ENCODE measurements around the gene CCDC88B. TPM values are rescaled to one million over a fixed set of nuclear protein-coding genes. Genes with fewer than 3 reads are reported as not detected.

Gene CCDC88B
- total and polyA plus RNA-seq, 2 of the 8 experiments (the other 6 are each of a cell fraction or from before 2014, with no cell fraction given), result 5.9 to 12.5 TPM

GRCh38 chr11:64362339-64362738, 22.3 kb downstream of the CCDC88B start:
- Histone ChIP-seq H3K4me1 (replicated peaks in 1 of 4; ENCODE audit: control insufficient read depth in 3 of 4, insufficient read depth in 4 of 4, low read length in 3 of 4) (peaks cover 0 to 25% (median 22%) of the 10 kb centered on the region in 4 experiments; a peak in 6 of 7 replicates), H2BK12ac (ENCODE audit: low read depth, low read length) (no peak overlapping the region), H3K23ac (ENCODE audit: insufficient read length) (no peak overlapping the region), H3K36me3 (ENCODE audit: control insufficient read depth in 2 of 4, insufficient read depth in 4 of 4, low read length in 3 of 4) (peaks cover 0 to 9% (median 3%) of the 10 kb centered on the region in 4 experiments; a peak in 4 of 8 replicates), H3K9me3 (ENCODE audit: insufficient read depth in 2 of 2, low read depth in 1 of 2, low read length in 1 of 2) (no peaks in the 10 kb centered on the region), H3K4me3 (ENCODE audit: extremely low read depth in 1 of 4, insufficient read depth in 2 of 4, low read depth in 3 of 4, low read length in 4 of 4) (no peak overlapping the region), H4K8ac (ENCODE audit: extremely low read depth, insufficient read depth, low read length) (no peak overlapping the region), H3K23me2 (ENCODE audit: low read depth, low read length) (peaks cover 7% of the 10 kb centered on the region; the same call in 1 of the 2 replicates), H3K4me2 (ENCODE audit: insufficient read depth in 1 of 2, low read depth in 2 of 2, low read length in 2 of 2) (no peak overlapping the region), H2AK5ac (ENCODE audit: low read depth, low read length) (no peak overlapping the region), H3K56ac (replicated peaks; ENCODE audit: insufficient read length, low read depth, low read length) (no peak overlapping the region), H4K91ac (replicated peaks; ENCODE audit: insufficient read length, low read length) (no peak overlapping the region), H2AFZ (ENCODE audit: low read length) (no peak overlapping the region), H2BK20ac (ENCODE audit: low read length) (no peak overlapping the region), H2BK5ac (ENCODE audit: low read depth, low read length) (no peak overlapping the region), H2BK15ac (ENCODE audit: low read length) (no peak overlapping the region), H3K79me2 (ENCODE audit: control insufficient read depth in 1 of 2, insufficient read depth in 2 of 2, low read length in 2 of 2) (no peaks in the 10 kb centered on the region), H3K18ac (ENCODE audit: extremely low read depth, low read length) (no peak overlapping the region), H3K27me3 (replicated peaks in 1 of 4; ENCODE audit: control insufficient read depth in 3 of 4, extremely low read depth in 1 of 4, insufficient read depth in 3 of 4, low read length in 3 of 4) (no peaks in the 10 kb centered on the region), H3K9ac (replicated peaks in 1 of 4; ENCODE audit: extremely low read depth in 1 of 4, low read depth in 3 of 4, low read length in 3 of 4) (no peak overlapping the region), H3K14ac (ENCODE audit: insufficient read length) (no peak overlapping the region), H2BK120ac (replicated peaks; ENCODE audit: low read depth, low read length) (no peak overlapping the region), H4K5ac (ENCODE audit: insufficient read length, low read depth, low read length) (no peak overlapping the region), H4K20me1 (replicated peaks in 1 of 2; ENCODE audit: control insufficient read depth in 1 of 2, insufficient read depth in 2 of 2, low read length in 2 of 2) (peaks cover 0 to 4% of the 10 kb centered on the region in 2 experiments), H3K4ac (replicated peaks; ENCODE audit: insufficient read length, low read depth, low read length) (no peak overlapping the region), H3K79me1 (ENCODE audit: low read depth, low read length) (no peaks in the 10 kb centered on the region; the same call in 1 of the 2 replicates), H3K27ac (ENCODE audit: low read depth, low read length) (no peak overlapping the region)
- no peak for DNase-seq (ENCODE audit: low read depth in 1 of 2, low spot score in 2 of 2)
- ChIA-PET CTCF (ENCODE audit: partially characterized antibody) (interaction anchor here (1.4 kb wide), 1 partner anchor 58 kb away, joined by 4 read pairs; no protein-coding TSS in a partner anchor), POLR2A (ENCODE audit: partially characterized antibody) (no interaction called here)
- TF ChIP-seq SAP30 (IDR thresholded peaks at IDR 0.05; ENCODE audit: insufficient read depth, insufficient replicate concordance, low read length) (no peak), HDAC6 (IDR thresholded peaks at IDR 0.05; ENCODE audit: low read depth, low read length) (no peak), YY1 (IDR thresholded peaks at IDR 0.05; ENCODE audit: low read depth, low read length) (no peak), JUND (IDR thresholded peaks at IDR 0.05; ENCODE audit: low read length) (no peak), MAX (IDR thresholded peaks at IDR 0.05) (no peak), NRF1 (IDR thresholded peaks at IDR 0.05; ENCODE audit: low read depth, low read length) (no peak), JUN (IDR thresholded peaks at IDR 0.05; ENCODE audit: low read depth, low read length) (no peak), RAD21 (IDR thresholded peaks at IDR 0.05 in 1 of 2, conservative IDR thresholded peaks at IDR 0.05 in 1 of 2; ENCODE audit: low read depth in 2 of 2, low read length in 2 of 2) (no peak), CTCF (IDR thresholded peaks at IDR 0.05; ENCODE audit: control extremely low read depth in 1 of 3, insufficient read depth in 1 of 3, low read depth in 1 of 3, low read length in 3 of 3) (no peak), NANOG (IDR thresholded peaks at IDR 0.05; ENCODE audit: insufficient read depth, low read depth, low read length, poor library complexity, severe bottlenecking) (no peak)
- WGBS, 2 experiments (ENCODE audit: extremely low coverage in 1 of 2, insufficient coverage in 1 of 2, insufficient read length in 1 of 2, insufficient replicate concordance in 2 of 2, low coverage in 1 of 2, low lambda C conversion rate in 2 of 2, missing lambda C conversion rate in 1 of 2), result 92% methylated on average over 10 of the region's 10 CpGs; no CpG with 5 or more reads in 1 of the 2 experiments
- no peak for FAIRE-seq

All from H1 (cell line).